ENCODE data around the gene PRSS35. TPM values are rescaled to one million over a fixed set of nuclear protein-coding genes. Genes with fewer than 3 reads are reported as not detected.
"Not testable (repeated sequence)": the region's sequence is repeated elsewhere in the genome, so short reads cannot be mapped to it uniquely, and the experiment has no call there.

PRSS35 gene
- total and polyA plus RNA-seq, 7 donors = 0.09 to 0.55 (median 0.36) TPM; not detected in 4

DNA sequence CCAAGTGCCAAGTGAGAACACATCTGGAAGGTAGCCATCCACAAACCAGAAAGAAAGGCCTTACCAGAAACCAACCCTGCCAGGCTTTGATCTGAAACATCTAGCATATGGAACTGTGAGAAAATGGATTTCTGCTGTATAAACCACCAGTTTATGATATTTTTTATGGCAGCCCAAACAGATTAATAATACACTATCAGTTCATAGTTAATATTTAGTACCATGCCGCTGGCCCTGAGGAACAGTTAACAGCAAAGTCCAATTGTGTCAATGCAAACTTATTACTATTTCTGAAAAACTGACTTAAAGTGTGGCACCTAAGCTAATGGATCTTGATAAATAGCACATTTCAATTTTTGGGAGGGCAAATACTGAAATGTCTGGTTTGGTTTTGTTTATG is 35.4 kb upstream of the PRSS35 start:
- TF ChIP-seq, protein P1, sequence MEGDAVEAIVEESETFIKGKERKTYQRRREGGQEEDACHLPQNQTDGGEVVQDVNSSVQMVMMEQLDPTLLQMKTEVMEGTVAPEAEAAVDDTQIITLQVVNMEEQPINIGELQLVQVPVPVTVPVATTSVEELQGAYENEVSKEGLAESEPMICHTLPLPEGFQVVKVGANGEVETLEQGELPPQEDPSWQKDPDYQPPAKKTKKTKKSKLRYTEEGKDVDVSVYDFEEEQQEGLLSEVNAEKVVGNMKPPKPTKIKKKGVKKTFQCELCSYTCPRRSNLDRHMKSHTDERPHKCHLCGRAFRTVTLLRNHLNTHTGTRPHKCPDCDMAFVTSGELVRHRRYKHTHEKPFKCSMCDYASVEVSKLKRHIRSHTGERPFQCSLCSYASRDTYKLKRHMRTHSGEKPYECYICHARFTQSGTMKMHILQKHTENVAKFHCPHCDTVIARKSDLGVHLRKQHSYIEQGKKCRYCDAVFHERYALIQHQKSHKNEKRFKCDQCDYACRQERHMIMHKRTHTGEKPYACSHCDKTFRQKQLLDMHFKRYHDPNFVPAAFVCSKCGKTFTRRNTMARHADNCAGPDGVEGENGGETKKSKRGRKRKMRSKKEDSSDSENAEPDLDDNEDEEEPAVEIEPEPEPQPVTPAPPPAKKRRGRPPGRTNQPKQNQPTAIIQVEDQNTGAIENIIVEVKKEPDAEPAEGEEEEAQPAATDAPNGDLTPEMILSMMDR (IDR thresholded peaks at IDR 0.05) = no peak
- no peaks in the 10 kb centered on the region for H3K27me3 ChIP-seq
- 98 to 100% methylated on average over 1 of the region's 1 CpG for WGBS, 2 donors
- H3K36me3 ChIP-seq = no peaks in the 10 kb centered on the region
- H3K9me3 ChIP-seq = no peaks in the 10 kb centered on the region
- H3K4me1 ChIP-seq = no peaks in the 10 kb centered on the region
- intact Hi-C loops (cut with DNase I) = no loop called here
- H3K4me3 ChIP-seq = no peak overlapping the region
- DNase-seq = no peak
- H3K27ac ChIP-seq = no peak overlapping the region

DNA sequence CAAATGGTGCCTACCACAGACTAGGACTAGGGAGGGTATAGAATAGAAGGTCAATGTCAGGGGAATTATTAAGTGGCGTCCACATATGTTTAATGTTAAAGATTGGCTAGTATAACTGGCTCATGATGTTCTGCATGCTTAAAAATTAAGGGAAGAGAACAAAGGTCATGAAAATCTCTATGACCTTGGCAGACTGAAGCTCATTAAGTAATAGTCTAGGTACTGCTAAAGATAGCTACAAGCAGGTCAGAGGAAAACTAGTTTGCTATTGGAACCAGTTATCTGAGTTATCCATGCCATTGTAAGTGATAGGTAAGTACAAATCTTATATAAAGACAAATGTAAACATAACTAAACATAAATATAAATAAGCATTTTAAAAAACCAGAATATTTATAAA is 32.9 kb upstream of the PRSS35 start:
- WGBS, 2 donors = 80 to 93% methylated on average over 1 of the region's 1 CpG
- no peaks in the 10 kb centered on the region for H3K9me3 ChIP-seq
- TF ChIP-seq EP300 (IDR thresholded peaks at IDR 0.05) = no peak
- TF ChIP-seq POLR2AphosphoS5 (IDR thresholded peaks at IDR 0.05) = no peak
- TF ChIP-seq POLR2A (IDR thresholded peaks at IDR 0.05) = no peak
- TF ChIP-seq, protein P1 (IDR thresholded peaks at IDR 0.05) = no peak
- H3K4me3 ChIP-seq = no peak overlapping the region
- H3K27ac ChIP-seq = no peak overlapping the region
- intact Hi-C loops (cut with DNase I) = no loop called here
- no peaks in the 10 kb centered on the region for H3K4me1 ChIP-seq
- no peaks in the 10 kb centered on the region for H3K36me3 ChIP-seq
- no peak for DNase-seq
- no peaks in the 10 kb centered on the region for H3K27me3 ChIP-seq

DNA sequence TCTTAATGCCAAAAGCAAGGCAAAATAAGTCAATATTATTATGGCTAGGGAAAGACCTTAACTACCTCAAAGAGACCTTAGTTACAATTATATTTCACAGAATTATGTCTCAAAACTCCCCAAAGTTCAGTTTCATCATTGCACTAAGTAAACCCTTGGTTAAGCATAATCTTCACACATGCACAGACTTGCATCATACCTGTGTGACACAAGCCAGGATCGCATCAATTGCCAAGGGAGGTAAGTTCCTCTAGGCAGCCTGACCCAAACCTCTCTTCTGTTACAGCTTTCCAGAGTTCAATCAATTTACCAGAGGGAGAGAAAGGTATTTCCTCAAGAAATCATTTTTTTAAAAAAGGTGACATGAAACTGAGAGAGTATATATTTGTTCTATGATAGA is 31.9 kb upstream of the PRSS35 start:
- TF ChIP-seq, protein P1 (IDR thresholded peaks at IDR 0.05) = no peak
- no peak for TF ChIP-seq POLR2A (IDR thresholded peaks at IDR 0.05)
- no peak for TF ChIP-seq EP300 (IDR thresholded peaks at IDR 0.05)
- no peak for TF ChIP-seq POLR2AphosphoS5 (IDR thresholded peaks at IDR 0.05)
- Histone ChIP-seq H3K36me3 (no peaks in the 10 kb centered on the region), H3K4me1 (no peaks in the 10 kb centered on the region), H3K27ac (no peak overlapping the region), H3K4me3 (no peak overlapping the region), H3K9me3 (no peaks in the 10 kb centered on the region), H3K27me3 (no peaks in the 10 kb centered on the region)
- intact Hi-C loops (cut with DNase I) = no loop called here
- no peak for DNase-seq
- 91 to 95% methylated on average over 1 of the region's 1 CpG for WGBS, 2 donors

DNA sequence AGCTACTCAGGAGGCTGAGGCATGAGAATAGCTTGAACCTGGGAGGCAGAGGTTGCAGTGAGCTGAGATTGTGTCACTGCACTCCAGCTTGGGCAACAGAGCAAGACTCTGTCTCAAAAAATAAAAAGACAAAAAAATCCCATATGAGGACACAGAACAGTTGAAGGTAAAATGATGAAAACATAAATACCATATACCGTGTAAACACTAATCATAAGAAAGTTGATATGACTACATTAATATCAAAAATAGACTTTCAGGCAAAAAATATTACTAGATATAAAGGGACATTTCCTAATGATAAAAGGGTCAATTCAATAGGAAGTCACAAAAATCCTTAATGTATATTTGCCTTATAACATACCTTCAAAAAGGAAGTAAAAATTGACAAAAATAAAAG is 30.4 kb upstream of the PRSS35 start:
- H3K4me3 ChIP-seq; H3K27ac ChIP-seq; H3K9me3 ChIP-seq; H3K4me1 ChIP-seq; H3K27me3 ChIP-seq; DNase-seq; H3K36me3 ChIP-seq; intact Hi-C loops (cut with DNase I): not testable (repeated sequence)
- WGBS, 2 donors = 95 to 100% methylated on average over 1 of the region's 1 CpG

DNA sequence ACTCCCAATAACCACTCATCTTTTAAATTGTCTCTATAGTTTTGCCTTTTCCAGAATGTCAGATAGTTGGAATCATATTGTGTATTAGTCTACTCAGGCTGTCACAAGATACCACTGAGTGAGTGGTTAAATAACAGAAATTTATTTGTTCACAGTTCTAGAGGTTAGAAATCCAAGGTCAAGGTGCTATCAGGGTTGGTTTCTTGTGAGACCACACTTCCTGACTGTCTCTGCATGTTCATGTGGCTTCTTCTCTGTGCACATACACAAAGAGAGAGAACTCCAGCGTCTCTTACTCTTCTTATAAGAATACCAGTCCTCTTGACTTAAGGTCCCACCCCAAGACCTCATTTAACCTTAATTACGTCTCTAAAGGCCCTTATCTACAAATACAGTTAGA is 23.9 kb upstream of the PRSS35 start:
- DNase-seq = no peak
- Histone ChIP-seq H3K9me3 (no peaks in the 10 kb centered on the region), H3K36me3 (no peaks in the 10 kb centered on the region), H3K4me1 (no peaks in the 10 kb centered on the region), H3K4me3 (no peak overlapping the region), H3K27me3 (no peaks in the 10 kb centered on the region), H3K27ac (no peak overlapping the region)
- TF ChIP-seq POLR2AphosphoS5 (IDR thresholded peaks at IDR 0.05) = no peak
- TF ChIP-seq, protein P1 (IDR thresholded peaks at IDR 0.05) = no peak
- TF ChIP-seq POLR2A (IDR thresholded peaks at IDR 0.05) = no peak
- TF ChIP-seq EP300 (IDR thresholded peaks at IDR 0.05) = no peak
- 38 to 69% methylated on average over 2 of the region's 2 CpGs for WGBS, 2 donors
- intact Hi-C loops (cut with DNase I) = no loop called here
